Vagina (tissue), 2 donors: ENCODE measurements around the gene PEX5L.

Experiments used
- CTCF ChIP-seq, 3 experiments: fragments of 450-650 bp in 2 of 3; fragments of 200-600 bp in 1 of 3; sonication (generic) in 1 of 3; IDR thresholded peaks; one replicate each; pipeline ENCODE4 v1.5.1; 2017 to 2019; ENCODE audit warnings: antibody characterized with exemption in 3 of 3, mild to moderate bottlenecking in 2 of 3, moderate library complexity in 2 of 3
- POLR2A ChIP-seq, 2 donors: fragments of 450-650 bp; IDR thresholded peaks; one replicate each; pipeline ENCODE4 v1.6.1; 2017; ENCODE audit warnings: antibody characterized with exemption in 2 of 2, mild to moderate bottlenecking in 2 of 2, moderate library complexity in 2 of 2
- POLR2AphosphoS5 ChIP-seq, 2 donors: sonication (generic); formaldehyde crosslinking; IDR thresholded peaks; one replicate each; pipeline ENCODE4 v1.9.0; 2017; ENCODE audit warnings: antibody characterized with exemption in 2 of 2, mild to moderate bottlenecking in 2 of 2, low read depth in 1 of 2; ENCODE audit not compliant: insufficient read depth in 1 of 2

GRCh38 chr3:180036092-180036670, 556 bp downstream of the PEX5L start:
- no peak for TF ChIP-seq POLR2AphosphoS5 (IDR thresholded peaks at IDR 0.05; ENCODE audit: insufficient read depth in 1 of 2, low read depth in 1 of 2)
- no peak for TF ChIP-seq CTCF (IDR thresholded peaks at IDR 0.05)
- TF ChIP-seq POLR2A (IDR thresholded peaks at IDR 0.05), result no peak
